Glutamatergic neuron (in vitro differentiated cells): ENCODE results near the gene ACAA1. TPM values are rescaled to one million over a fixed set of nuclear protein-coding genes. Genes with fewer than 3 reads are reported as not detected.
A peak's percentile ranks its signal among the peaks of the same experiment; 100 is the strongest.

Experiments used
- DNase-seq: peaks from one replicate; pipeline ENCODE4 v3.0.0; 2022
- H3K27ac Mint-ChIP-seq: one replicate; pipeline ENCODE4 v1.8.0; 2020; ENCODE audit warnings: mild to moderate bottlenecking, mixed read lengths, inconsistent platforms; ENCODE audit not compliant: unreplicated experiment
- H3K27me3 Mint-ChIP-seq: one replicate; pipeline ENCODE4 v1.8.0; 2020; ENCODE audit warnings: mild to moderate bottlenecking, moderate library complexity, mixed read lengths, inconsistent platforms; ENCODE audit not compliant: unreplicated experiment
- H3K36me3 Mint-ChIP-seq: one replicate; pipeline ENCODE4 v1.8.0; 2020; ENCODE audit warnings: mild to moderate bottlenecking, mixed read lengths, inconsistent platforms; ENCODE audit not compliant: unreplicated experiment
- H3K4me1 Mint-ChIP-seq: one replicate; pipeline ENCODE4 v1.8.0; 2020; ENCODE audit warnings: mild to moderate bottlenecking, low read depth, mixed read lengths, inconsistent platforms; ENCODE audit not compliant: unreplicated experiment
- H3K4me3 Mint-ChIP-seq: one replicate; pipeline ENCODE4 v1.8.0; 2020; ENCODE audit warnings: mild to moderate bottlenecking, mixed read lengths, inconsistent platforms; ENCODE audit not compliant: unreplicated experiment
- H3K9me3 Mint-ChIP-seq: one replicate; pipeline ENCODE4 v1.8.0; 2020; ENCODE audit warnings: mild to moderate bottlenecking, moderate library complexity, mixed read lengths, inconsistent platforms; ENCODE audit not compliant: unreplicated experiment
- CTCF ChIP-seq: fragments of 200-600 bp; sonication (generic); IDR thresholded peaks from one replicate; pipeline ENCODE4 v1.5.0; 2021; ENCODE audit not compliant: partially characterized antibody, unreplicated experiment
- long read RNA-seq: library from polyadenylated mRNA; unstranded; transcript quantifications from one replicate; pipeline ENCODE4 v2.0.0, GENCODE V29; 2020; ENCODE audit not compliant: unreplicated experiment
- total RNA-seq: library from RNA; stranded (reverse); fragmentation: NEBNext Ultra II Directional; extraction: Animal tissue kit (Norgen Biotek cat#: 25700); gene quantifications from one replicate; pipeline ENCODE4 v1.2.1, GENCODE V29; 2021; ENCODE audit not compliant: unreplicated experiment

Gene ACAA1
- 89.8 TPM for total RNA-seq
- long read RNA-seq, transcript ACAA1-203 (10 exons, 1,944 nt), result minor isoform, 8 of 91 reads
- long read RNA-seq, transcript ACAA1-202 (12 exons, 1,785 nt), result major isoform, 59 of 91 reads
- long read RNA-seq, partial matches to known transcripts, result 0 of 91 reads
- long read RNA-seq, other reads (novel, unspliced or antisense), result 24 of 91 reads

- TF ChIP-seq CTCF, result no peak
- peaks cover 19% of the 10 kb centered on the region for H3K9me3 Mint-ChIP-seq
- H3K36me3 Mint-ChIP-seq, result no peaks in the 10 kb centered on the region
- peaks cover 19% of the 10 kb centered on the region for H3K27me3 Mint-ChIP-seq
- peaks cover 21% of the 10 kb centered on the region for H3K4me1 Mint-ChIP-seq
- peak within 1 kb of the TSS; percentile 99 for H3K4me3 Mint-ChIP-seq
- peak; percentile 100 for DNase-seq
- peak within 1 kb of the TSS; percentile 98 for H3K27ac Mint-ChIP-seq
Measured at GRCh38 chr3:38136777-38137614, at the start of gene ACAA1. ACAA1 (minus strand) TSS chr3:38137127; CDS start chr3:38137035, 92 bp downstream.

GRCh38 chr3:38177181-38177580, 40.3 kb upstream of the ACAA1 start:
- Mint-ChIP-seq H3K27ac (peak overlapping the region; percentile 56), H3K27me3 (peaks cover 2% of the 10 kb centered on the region), H3K4me3 (no peak overlapping the region), H3K9me3 (no peaks in the 10 kb centered on the region), H3K36me3 (no peaks in the 10 kb centered on the region), H3K4me1 (peaks cover 22% of the 10 kb centered on the region)
- TF ChIP-seq CTCF, result no peak
- DNase-seq, result no peak

- H3K36me3 Mint-ChIP-seq, result no peaks in the 10 kb centered on the region
- no peak for DNase-seq
- H3K27me3 Mint-ChIP-seq, result no peaks in the 10 kb centered on the region
- H3K4me3 Mint-ChIP-seq, result no peak overlapping the region
- H3K4me1 Mint-ChIP-seq, result peaks cover 22% of the 10 kb centered on the region
- TF ChIP-seq CTCF, result no peak
- H3K9me3 Mint-ChIP-seq, result no peaks in the 10 kb centered on the region
- no peak overlapping the region for H3K27ac Mint-ChIP-seq
Measured at GRCh38 chr3:38173834-38174418, 37.0 kb upstream of the ACAA1 start.

- DNase-seq, result no peak
- Mint-ChIP-seq H3K4me3 (no peak overlapping the region), H3K4me1 (peaks cover 33% of the 10 kb centered on the region), H3K36me3 (no peaks in the 10 kb centered on the region), H3K9me3 (no peaks in the 10 kb centered on the region), H3K27me3 (no peaks in the 10 kb centered on the region), H3K27ac (peak overlapping the region; percentile 36)
- no peak for TF ChIP-seq CTCF
Measured at GRCh38 chr3:38171622-38172021, 34.7 kb upstream of the ACAA1 start.
